Skin of body (tissue), 2 donors: ENCODE results near the gene SPPL2B. TPM values are rescaled to one million over a fixed set of nuclear protein-coding genes. Genes with fewer than 3 reads are reported as not detected.
"Not testable (repeated sequence)": the region's sequence is repeated elsewhere in the genome, so short reads cannot be mapped to it uniquely, and the experiment has no call there.

Experiments used
- DNase-seq: peaks from one replicate; lab custom pipeline; 2025; lab: John Stamatoyannopoulos, UW
- total RNA-seq: library from RNA; depleted of rRNA; stranded (reverse); fragments of >200 nt; gene quantifications from one replicate; pipeline ENCODE4 v1.2.3, GENCODE V29; 2014

SPPL2B gene
- total RNA-seq = 23.6 TPM

GRCh38 chr19:2328401-2329148 is at the start of gene SPPL2B, which contains the start of gene LSM7:
Gene SPPL2B (plus strand): TSS chr19:2328684. CDS start chr19:2328710, 26 bp downstream.
Gene LSM7 (minus strand): TSS chr19:2328586. CDS start chr19:2328566, 20 bp downstream.
- DNase-seq = peak; percentile 75

GRCh38 chr19:2280633-2281264 is 47.7 kb upstream of the SPPL2B start:
- no peak for DNase-seq

GRCh38 chr19:2281265-2282061 is 47.0 kb upstream of the SPPL2B start:
- not testable (repeated sequence) for DNase-seq

- DNase-seq = no peak
Measured at GRCh38 chr19:2282062-2282861, 46.2 kb upstream of the SPPL2B start, which contains the start of gene PEAK3. Gene PEAK3 (minus strand): TSS chr19:2282175. CDS start chr19:2280931, 1,244 bp downstream.

- DNase-seq = no peak
Measured at GRCh38 chr19:2282862-2283237, 45.6 kb upstream of the SPPL2B start.

GRCh38 chr19:2283835-2284507 is 44.5 kb upstream of the SPPL2B start:
- DNase-seq = no peak

- DNase-seq = no peak
Measured at GRCh38 chr19:2286402-2287140, 41.9 kb upstream of the SPPL2B start.

- DNase-seq = no peak
Measured at GRCh38 chr19:2287585-2288337, 40.7 kb upstream of the SPPL2B start.

- no peak for DNase-seq
Measured at GRCh38 chr19:2288338-2288817, 40.1 kb upstream of the SPPL2B start.

GRCh38 chr19:2288818-2289713 is 39.4 kb upstream of the SPPL2B start:
- DNase-seq = no peak

- no peak for DNase-seq
Measured at GRCh38 chr19:2289714-2290435, 38.6 kb upstream of the SPPL2B start.

GRCh38 chr19:2290441-2291184 is 37.9 kb upstream of the SPPL2B start:
- DNase-seq = no peak

- no peak for DNase-seq
Measured at GRCh38 chr19:2291185-2291751, 37.2 kb upstream of the SPPL2B start.

- DNase-seq = no peak
Measured at GRCh38 chr19:2294687-2295335, 33.7 kb upstream of the SPPL2B start.

GRCh38 chr19:2296141-2296540 is 32.3 kb upstream of the SPPL2B start:
- no peak for DNase-seq

- DNase-seq = no peak
Measured at GRCh38 chr19:2300533-2300932, 28.0 kb upstream of the SPPL2B start.
